H1 (cell line): ENCODE measurements around the gene GRIK1. TPM values are rescaled to one million over a fixed set of nuclear protein-coding genes. Genes with fewer than 3 reads are reported as not detected.

Source experiments
- CTCF ChIA-PET: fragments of 300-600 bp; sonication (Branson Sonifier 250); formaldehyde crosslinking; loops from one replicate; lab custom pipeline; 2021; ENCODE audit not compliant: partially characterized antibody; lab: Charles Lee
- POLR2A ChIA-PET: fragments of 300-600 bp; sonication (Branson Sonifier 250); formaldehyde crosslinking; loops from one replicate; lab custom pipeline; 2021; ENCODE audit warnings: inconsistent platforms; ENCODE audit not compliant: partially characterized antibody; lab: Charles Lee
- DNase-seq, 2 experiments: peaks; one replicate each; pipeline versions ENCODE4 v3.0.0 to v3.0.0-alpha.2; 2010 to 2022; ENCODE audit warnings: low spot score in 2 of 2, low read depth in 1 of 2, mixed read lengths in 1 of 2
- FAIRE-seq: peaks from 2 replicates; lab custom pipeline; 2011; peaks lifted over from hg19 to GRCh38; lab: Jason Lieb, UNC
- H2AFZ ChIP-seq: 2 replicates; pipeline ENCODE4 v1.8.1; 2012; ENCODE audit warnings: low read length, inconsistent platforms
- H2AK5ac ChIP-seq: 2 replicates; pipeline ENCODE4 v1.6.1; 2013; ENCODE audit warnings: low read depth, low read length
- H2BK120ac ChIP-seq: replicated peaks from 2 replicates; pipeline ENCODE3; 2013; ENCODE audit warnings: low read depth, low read length, inconsistent platforms
- H2BK12ac ChIP-seq: 2 replicates; pipeline ENCODE4 v1.6.1; 2013; ENCODE audit warnings: low read depth, low read length
- H2BK15ac ChIP-seq: 2 replicates; pipeline ENCODE4 v1.6.1; 2013; ENCODE audit warnings: low read length
- H2BK20ac ChIP-seq: 2 replicates; pipeline ENCODE4 v1.6.1; 2013; ENCODE audit warnings: low read length
- H2BK5ac ChIP-seq: 2 replicates; pipeline ENCODE4 v1.6.1; 2013; ENCODE audit warnings: low read depth, low read length
- H3K14ac ChIP-seq: 2 replicates; pipeline ENCODE4 v1.6.1; 2013; ENCODE audit warnings: inconsistent platforms; ENCODE audit not compliant: insufficient read length
- H3K18ac ChIP-seq: 2 replicates; pipeline ENCODE4 v1.6.1; 2013; ENCODE audit warnings: low read length; ENCODE audit errors: extremely low read depth
- H3K23ac ChIP-seq: 2 replicates; pipeline ENCODE4 v1.6.1; 2013; ENCODE audit warnings: inconsistent platforms; ENCODE audit not compliant: insufficient read length
- H3K23me2 ChIP-seq: 2 replicates; pipeline ENCODE4 v1.6.1; 2013; ENCODE audit warnings: low read depth, low read length
- H3K27ac ChIP-seq: 2 replicates; pipeline ENCODE4 v1.6.1; 2011; ENCODE audit warnings: low read depth, low read length, inconsistent platforms
- H3K27me3 ChIP-seq, 4 experiments: replicated peaks in 1 of 4; 1 replicate in 1 of 4; 2 replicates in 3 of 4; pipeline versions ENCODE4 v1.6.1 to v1.8.1; 2011 to 2013; ENCODE audit warnings: low read length in 3 of 4, mild to moderate bottlenecking in 3 of 4, inconsistent platforms in 2 of 4, mixed read lengths in 2 of 4, moderate library complexity in 1 of 4; ENCODE audit not compliant: control insufficient read depth in 3 of 4, insufficient read depth in 3 of 4; ENCODE audit errors: extremely low read depth in 1 of 4
- H3K36me3 ChIP-seq, 4 experiments: 2 replicates each; pipeline versions ENCODE4 v1.6.1 to v1.8.1; 2011 to 2013; ENCODE audit warnings: mild to moderate bottlenecking in 4 of 4, low read length in 3 of 4, moderate library complexity in 2 of 4, control low read depth in 1 of 4, inconsistent platforms in 1 of 4; ENCODE audit not compliant: insufficient read depth in 4 of 4, control insufficient read depth in 2 of 4
- H3K4ac ChIP-seq: replicated peaks from 2 replicates; pipeline ENCODE3; 2013; ENCODE audit warnings: low read length, low read depth, mixed read lengths, inconsistent platforms; ENCODE audit not compliant: insufficient read length
- H3K4me1 ChIP-seq, 4 experiments: replicated peaks in 1 of 4; 1 replicate in 1 of 4; 2 replicates in 3 of 4; pipeline versions ENCODE4 v1.6.1 to v1.8.1; 2011 to 2013; ENCODE audit warnings: low read length in 3 of 4, inconsistent platforms in 2 of 4, mixed read lengths in 1 of 4; ENCODE audit not compliant: insufficient read depth in 4 of 4, control insufficient read depth in 3 of 4
- H3K4me2 ChIP-seq, 2 experiments: 2 replicates each; pipeline versions ENCODE4 v1.6.1 to v1.8.1; 2011 to 2013; ENCODE audit warnings: low read depth in 2 of 2, low read length in 2 of 2, control low read depth in 1 of 2, inconsistent platforms in 1 of 2, mild to moderate bottlenecking in 1 of 2; ENCODE audit not compliant: insufficient read depth in 1 of 2
- H3K4me3 ChIP-seq, 4 experiments: fragments of 200-600, 300-600 bp in 1 of 4; sonication (generic), shearing (Covaris generic), sonication (Bioruptor Twin) in 1 of 4; 2 replicates each; pipeline versions ENCODE4 v1.5.1 to v1.8.1; 2011 to 2016; ENCODE audit warnings: low read length in 4 of 4, low read depth in 3 of 4, control low read depth in 2 of 4, inconsistent platforms in 2 of 4, mild to moderate bottlenecking in 2 of 4, mixed read lengths in 1 of 4, moderate library complexity in 1 of 4; ENCODE audit not compliant: insufficient read depth in 2 of 4; ENCODE audit errors: extremely low read depth in 1 of 4
- H3K56ac ChIP-seq: replicated peaks from 2 replicates; pipeline ENCODE3; 2013; ENCODE audit warnings: low read depth, mild to moderate bottlenecking, mixed read lengths, low read length, inconsistent platforms; ENCODE audit not compliant: insufficient read length
- H3K79me1 ChIP-seq: 2 replicates; pipeline ENCODE4 v1.6.1; 2013; ENCODE audit warnings: low read depth, low read length, control low read depth
- H3K79me2 ChIP-seq, 2 experiments: 2 replicates each; pipeline versions ENCODE4 v1.6.1 to v1.8.1; 2012 to 2013; ENCODE audit warnings: low read length in 2 of 2, mild to moderate bottlenecking in 2 of 2, inconsistent platforms in 1 of 2; ENCODE audit not compliant: insufficient read depth in 2 of 2, control insufficient read depth in 1 of 2
- H3K9ac ChIP-seq, 4 experiments: replicated peaks in 1 of 4; 1 replicate in 1 of 4; 2 replicates in 3 of 4; pipeline versions ENCODE4 v1.6.1 to v1.8.1; 2011 to 2013; ENCODE audit warnings: low read depth in 3 of 4, low read length in 3 of 4, control low read depth in 2 of 4, mild to moderate bottlenecking in 2 of 4, moderate library complexity in 2 of 4, inconsistent platforms in 1 of 4; ENCODE audit errors: extremely low read depth in 1 of 4
- H3K9me3 ChIP-seq, 2 experiments: 2 replicates each; pipeline versions ENCODE4 v1.6.1 to v1.8.1; 2012 to 2013; ENCODE audit warnings: mild to moderate bottlenecking in 2 of 2, moderate library complexity in 2 of 2, control low read depth in 1 of 2, inconsistent platforms in 1 of 2, low read depth in 1 of 2, low read length in 1 of 2, mixed read lengths in 1 of 2; ENCODE audit not compliant: insufficient read depth in 2 of 2
- H4K20me1 ChIP-seq, 2 experiments: replicated peaks in 1 of 2; 2 replicates each; pipeline versions ENCODE3 to v1.8.1; 2011 to 2013; ENCODE audit warnings: inconsistent platforms in 2 of 2, low read length in 2 of 2, mild to moderate bottlenecking in 1 of 2; ENCODE audit not compliant: insufficient read depth in 2 of 2, control insufficient read depth in 1 of 2
- H4K5ac ChIP-seq: 2 replicates; pipeline ENCODE4 v1.6.1; 2013; ENCODE audit warnings: low read length, low read depth, mixed read lengths, inconsistent platforms; ENCODE audit not compliant: insufficient read length
- H4K8ac ChIP-seq: 2 replicates; pipeline ENCODE4 v1.8.0; 2013; ENCODE audit warnings: mild to moderate bottlenecking, moderate library complexity, low read length, inconsistent platforms; ENCODE audit not compliant: insufficient read depth; ENCODE audit errors: extremely low read depth
- H4K91ac ChIP-seq: replicated peaks from 2 replicates; pipeline ENCODE3; 2013; ENCODE audit warnings: low read length, mixed read lengths, inconsistent platforms; ENCODE audit not compliant: insufficient read length
- ASH2L ChIP-seq: fragments of 200-600, 300-600 bp; sonication (generic); IDR thresholded peaks from one replicate; pipeline ENCODE4 v1.7.1; 2017; ENCODE audit warnings: low read length
- CBX8 ChIP-seq: fragments of 300-800, 300-1000 bp; sonication (generic); IDR thresholded peaks from 2 replicates; pipeline ENCODE4 v1.7.1; 2016; ENCODE audit warnings: low read depth, low read length, borderline replicate concordance
- CREB1 ChIP-seq: IDR thresholded peaks from 2 replicates; pipeline ENCODE4 v1.6.1; 2012; ENCODE audit warnings: inconsistent platforms
- CTCF ChIP-seq, 3 experiments: IDR thresholded peaks; 1 replicate in 2 of 3; 2 replicates in 1 of 3; pipeline versions ENCODE4 v1.5.1 to v1.6.1; 2011; ENCODE audit warnings: low read length in 3 of 3, mild to moderate bottlenecking in 3 of 3, inconsistent platforms in 2 of 3, low read depth in 1 of 3, moderate library complexity in 1 of 3; ENCODE audit not compliant: insufficient read depth in 1 of 3; ENCODE audit errors: control extremely low read depth in 1 of 3
- EZH2 ChIP-seq: fragments of 200-600 bp; sonication (generic); IDR thresholded peaks from 2 replicates; pipeline ENCODE4 v1.7.1; 2012; ENCODE audit warnings: low read depth, mild to moderate bottlenecking, moderate library complexity, low read length, inconsistent platforms; ENCODE audit not compliant: severe bottlenecking
- FOSL1 ChIP-seq: IDR thresholded peaks from 2 replicates; pipeline ENCODE4 v1.6.1; 2011; ENCODE audit warnings: mild to moderate bottlenecking, low read depth, low read length, moderate library complexity; ENCODE audit not compliant: insufficient read depth
- GTF2F1 ChIP-seq: IDR thresholded peaks from 2 replicates; pipeline ENCODE4 v1.6.1; 2012; ENCODE audit warnings: low read depth, low read length, improper control_type of control experiment, borderline replicate concordance
- HDAC6 ChIP-seq: IDR thresholded peaks from one replicate; pipeline ENCODE4 v1.7.1; 2012; ENCODE audit warnings: low read depth, mild to moderate bottlenecking, inconsistent platforms, low read length, moderate library complexity
- MAX ChIP-seq: IDR thresholded peaks from 2 replicates; pipeline ENCODE4 v1.6.1; 2012; ENCODE audit warnings: inconsistent platforms
- POU5F1 ChIP-seq: IDR thresholded peaks from 2 replicates; pipeline ENCODE4 v1.6.1; 2011; ENCODE audit warnings: low read depth, mild to moderate bottlenecking, low read length, moderate library complexity
- SIRT6 ChIP-seq: IDR thresholded peaks from one replicate; pipeline ENCODE4 v1.7.1; 2012; ENCODE audit warnings: low read length, inconsistent platforms
- SP1 ChIP-seq: IDR thresholded peaks from 2 replicates; pipeline ENCODE4 v1.6.1; 2011; ENCODE audit warnings: low read depth, low read length
- TAF1 ChIP-seq: IDR thresholded peaks from 2 replicates; pipeline ENCODE4 v1.6.1; 2011; ENCODE audit warnings: mild to moderate bottlenecking, low read depth, low read length
- TBP ChIP-seq: IDR thresholded peaks from 2 replicates; pipeline ENCODE4 v1.6.1; 2011; ENCODE audit warnings: low read depth, low read length, improper control_type of control experiment
- polyA plus RNA-seq, 7 experiments: library from polyadenylated mRNA; depleted of rRNA in 3 of 7; stranded (reverse) in 5 of 7; unstranded in 2 of 7; fragments of >200 nt in 5 of 7; fragments of 200-250 nt in 2 of 7; gene quantifications; 1 replicate in 5 of 7; 2 replicates in 1 of 7; 4 replicates in 1 of 7; pipeline versions ENCODE4 v1.2.1 to v1.2.3, GENCODE V29; 2011 to 2013; ENCODE audit warnings: missing spikeins in 2 of 7, mixed read lengths in 2 of 7
- total RNA-seq: library from RNA; stranded (reverse); fragmentation: NEBNext Ultra II Directional; extraction: Animal tissue kit (Norgen Biotek cat#: 25700); gene quantifications from 2 replicates; pipeline ENCODE4 v1.2.1, GENCODE V29; 2021

GRIK1 gene
- total and polyA plus RNA-seq, 2 of the 8 experiments (the other 6 are each of a cell fraction or from before 2014, with no cell fraction given): 0.11 to 0.32 TPM

- Histone ChIP-seq H4K5ac (no peak overlapping the region), H3K27me3 (no peaks in the 10 kb centered on the region), H2AK5ac (no peak overlapping the region), H3K9me3 (no peaks in the 10 kb centered on the region), H3K4me1 (peaks cover 0 to 6% (median 0%) of the 10 kb centered on the region in 4 experiments; a peak in 4 of 7 replicates), H2AFZ (no peak overlapping the region), H2BK5ac (no peak overlapping the region), H4K91ac (no peak overlapping the region), H3K4me3 (no peak overlapping the region), H3K14ac (no peak overlapping the region), H2BK15ac (no peak overlapping the region), H3K79me1 (no peaks in the 10 kb centered on the region), H3K56ac (no peak overlapping the region), H3K36me3 (no peaks in the 10 kb centered on the region), H4K8ac (no peak overlapping the region), H2BK20ac (no peak overlapping the region), H3K4me2 (no peak overlapping the region), H4K20me1 (no peaks in the 10 kb centered on the region), H3K23me2 (no peaks in the 10 kb centered on the region), H3K79me2 (no peaks in the 10 kb centered on the region), H3K18ac (no peak overlapping the region), H3K23ac (no peak overlapping the region), H3K9ac (no peak overlapping the region), H2BK12ac (no peak overlapping the region), H3K27ac (no peak overlapping the region), H2BK120ac (no peak overlapping the region), H3K4ac (no peak overlapping the region)
- FAIRE-seq: no peak
- ChIA-PET POLR2A (no interaction called here), CTCF (no interaction called here)
- DNase-seq: no peak
- TF ChIP-seq SIRT6: no peak
- TF ChIP-seq CREB1: no peak
- no peak for TF ChIP-seq EZH2
- no peak for TF ChIP-seq MAX
- no peak for TF ChIP-seq CTCF (IDR thresholded peaks at IDR 0.05; ENCODE audit: control extremely low read depth in 1 of 3, insufficient read depth in 1 of 3, low read depth in 1 of 3, low read length in 3 of 3)
- TF ChIP-seq HDAC6: no peak
- no peak for TF ChIP-seq ASH2L
- TF ChIP-seq CBX8: no peak
- no peak for TF ChIP-seq GTF2F1
- TF ChIP-seq POU5F1: no peak
- TF ChIP-seq TBP: no peak
- no peak for TF ChIP-seq SP1
- TF ChIP-seq FOSL1: no peak
- TF ChIP-seq TAF1: no peak
Observed at GRCh38 chr21:29621525-29621924, 318.3 kb downstream of the GRIK1 start.
